Cardiac fibroblast (primary cell): ENCODE measurements around the gene FAM13C.

Experiments used
- DNase-seq, 2 donors: peaks; one replicate each; pipeline versions ENCODE4 v3.0.0 to v3.0.0-alpha.2; 2010; ENCODE audit warnings: low read depth in 2 of 2
- H3K4me3 ChIP-seq, 2 donors: replicated peaks in 1 of 2; 1 replicate in 1 of 2; 2 replicates in 1 of 2; pipeline ENCODE4 v1.5.1; 2011; ENCODE audit warnings: low read depth in 2 of 2, low read length in 2 of 2, mild to moderate bottlenecking in 2 of 2, moderate library complexity in 1 of 2
- TF ChIP-seq, protein P1 (sequence below): IDR thresholded peaks from one replicate; pipeline ENCODE4 v1.5.1; 2011; ENCODE audit warnings: low read depth, mild to moderate bottlenecking, low read length, inconsistent platforms

The FAM13C gene

GRCh38 chr10:59335497-59335896, 26.9 kb downstream of the FAM13C start:
- DNase-seq: no peak
- no peak overlapping the region for H3K4me3 ChIP-seq
- TF ChIP-seq, protein P1, sequence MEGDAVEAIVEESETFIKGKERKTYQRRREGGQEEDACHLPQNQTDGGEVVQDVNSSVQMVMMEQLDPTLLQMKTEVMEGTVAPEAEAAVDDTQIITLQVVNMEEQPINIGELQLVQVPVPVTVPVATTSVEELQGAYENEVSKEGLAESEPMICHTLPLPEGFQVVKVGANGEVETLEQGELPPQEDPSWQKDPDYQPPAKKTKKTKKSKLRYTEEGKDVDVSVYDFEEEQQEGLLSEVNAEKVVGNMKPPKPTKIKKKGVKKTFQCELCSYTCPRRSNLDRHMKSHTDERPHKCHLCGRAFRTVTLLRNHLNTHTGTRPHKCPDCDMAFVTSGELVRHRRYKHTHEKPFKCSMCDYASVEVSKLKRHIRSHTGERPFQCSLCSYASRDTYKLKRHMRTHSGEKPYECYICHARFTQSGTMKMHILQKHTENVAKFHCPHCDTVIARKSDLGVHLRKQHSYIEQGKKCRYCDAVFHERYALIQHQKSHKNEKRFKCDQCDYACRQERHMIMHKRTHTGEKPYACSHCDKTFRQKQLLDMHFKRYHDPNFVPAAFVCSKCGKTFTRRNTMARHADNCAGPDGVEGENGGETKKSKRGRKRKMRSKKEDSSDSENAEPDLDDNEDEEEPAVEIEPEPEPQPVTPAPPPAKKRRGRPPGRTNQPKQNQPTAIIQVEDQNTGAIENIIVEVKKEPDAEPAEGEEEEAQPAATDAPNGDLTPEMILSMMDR: no peak

- DNase-seq: no peak
- TF ChIP-seq, protein P1: no peak
- H3K4me3 ChIP-seq: no peak overlapping the region
These were observed 28.6 kb downstream of the FAM13C start for GRCh38 chr10:59333701-59334100.

DNA sequence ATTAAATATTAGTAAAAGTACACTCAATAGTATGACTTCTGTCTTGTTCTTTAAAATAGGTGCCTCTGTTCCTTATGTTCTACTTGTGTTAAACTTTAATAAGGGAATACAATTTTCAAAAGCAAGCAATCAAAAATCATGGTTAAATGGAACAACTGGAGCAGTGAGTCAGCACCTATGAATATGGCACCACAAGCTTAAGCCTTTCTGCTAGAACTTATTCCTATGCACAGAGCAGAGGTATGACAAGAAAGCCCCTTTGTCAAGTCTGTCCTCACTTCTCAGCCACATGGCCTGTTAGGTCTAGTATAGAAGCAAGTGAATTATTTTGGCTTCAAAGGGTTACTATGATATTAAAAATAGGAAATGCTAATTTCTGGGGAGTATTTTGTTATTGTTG, 29.8 kb downstream of the FAM13C start:
- DNase-seq: no peak
- H3K4me3 ChIP-seq: no peak overlapping the region
- TF ChIP-seq, protein P1: no peak

- no peak overlapping the region for H3K4me3 ChIP-seq
- no peak for DNase-seq
- TF ChIP-seq, protein P1: no peak
These were observed 30.7 kb downstream of the FAM13C start for GRCh38 chr10:59331661-59332060.

GRCh38 chr10:59325116-59325515, 37.2 kb downstream of the FAM13C start:
- no peak for DNase-seq
- no peak overlapping the region for H3K4me3 ChIP-seq
- TF ChIP-seq, protein P1: no peak

GRCh38 chr10:59324597-59324996, 37.8 kb downstream of the FAM13C start:
- DNase-seq: no peak
- TF ChIP-seq, protein P1: no peak
- no peak overlapping the region for H3K4me3 ChIP-seq

GRCh38 chr10:59323831-59324401, 38.4 kb downstream of the FAM13C start:
- H3K4me3 ChIP-seq: no peak overlapping the region
- no peak for DNase-seq
- TF ChIP-seq, protein P1: no peak
